ENCODE measurements around the gene SPDYC.

The SPDYC gene

GRCh38 chr11:65170058-65170534, at the start of gene SPDYC:
TSS of gene SPDYC (plus strand) at chr11:65170233. CDS start at chr11:65171358, 1,125 bp downstream.
- no peak for DNase-seq (ENCODE audit: low spot score)

- no peak for DNase-seq (ENCODE audit: low spot score)
These were observed 49.2 kb upstream of the SPDYC start for GRCh38 chr11:65120831-65121230.

- no peak for DNase-seq (ENCODE audit: low spot score)
These were observed 48.6 kb upstream of the SPDYC start for GRCh38 chr11:65121447-65121864.

- DNase-seq (ENCODE audit: low spot score): peak; percentile 98
These were observed 48.0 kb upstream of the SPDYC start, which contains the start of the genes FAU and MRPL49 for GRCh38 chr11:65121865-65122696. TSS of gene FAU (minus strand) at chr11:65122134. CDS start at chr11:65121813, 321 bp downstream. TSS of gene MRPL49 (plus strand) at chr11:65122321. CDS start at chr11:65122347, 26 bp downstream.

- no peak for DNase-seq (ENCODE audit: low spot score)
These were observed 45.4 kb upstream of the SPDYC start for GRCh38 chr11:65124480-65125196.

- DNase-seq (ENCODE audit: low spot score): no peak
These were observed 44.6 kb upstream of the SPDYC start for GRCh38 chr11:65125197-65126056.

GRCh38 chr11:65126624-65127274, 43.3 kb upstream of the SPDYC start:
- no peak for DNase-seq (ENCODE audit: low spot score)

- no peak for DNase-seq (ENCODE audit: low spot score)
These were observed 42.4 kb upstream of the SPDYC start for GRCh38 chr11:65127473-65128181.

GRCh38 chr11:65128182-65129145, 41.6 kb upstream of the SPDYC start:
- no peak for DNase-seq (ENCODE audit: low spot score)

- DNase-seq (ENCODE audit: low spot score): no peak
These were observed 40.2 kb upstream of the SPDYC start for GRCh38 chr11:65129649-65130441.

GRCh38 chr11:65130631-65131416, 39.2 kb upstream of the SPDYC start:
- DNase-seq (ENCODE audit: low spot score): no peak

- no peak for DNase-seq (ENCODE audit: low spot score)
These were observed 38.6 kb upstream of the SPDYC start for GRCh38 chr11:65131417-65131776.

- no peak for DNase-seq (ENCODE audit: low spot score)
These were observed 38.2 kb upstream of the SPDYC start for GRCh38 chr11:65131895-65132237.

- DNase-seq (ENCODE audit: low spot score): no peak
These were observed 37.6 kb upstream of the SPDYC start for GRCh38 chr11:65132238-65132987.

GRCh38 chr11:65132988-65133700, 36.9 kb upstream of the SPDYC start:
- DNase-seq (ENCODE audit: low spot score): no peak

- no peak for DNase-seq (ENCODE audit: low spot score)
These were observed 36.3 kb upstream of the SPDYC start for GRCh38 chr11:65133724-65134123.
